Lower leg skin (tissue), 4 donors: ENCODE measurements around the gene DGLUCY. TPM values are rescaled to one million over a fixed set of nuclear protein-coding genes. Genes with fewer than 3 reads are reported as not detected.

Experiments
- DNase-seq, 2 donors: peaks; one replicate each; pipeline ENCODE4 v3.0.0-alpha.2; 2019; ENCODE audit warnings: low spot score in 2 of 2
- H3K4me3 ChIP-seq: fragments of 200-600 bp; sonication (generic); 2 replicates; pipeline ENCODE4 v1.5.1; 2017; ENCODE audit warnings: mild to moderate bottlenecking, low read depth; ENCODE audit not compliant: poor library complexity, severe bottlenecking
- CTCF ChIP-seq, 3 donors: fragments of 450-650 bp; IDR thresholded peaks; one replicate each; pipeline ENCODE4 v1.5.1; 2016; ENCODE audit warnings: antibody characterized with exemption in 3 of 3, mild to moderate bottlenecking in 3 of 3, moderate library complexity in 2 of 3
- POLR2A ChIP-seq, 2 donors: fragments of 450-650 bp; IDR thresholded peaks; one replicate each; pipeline ENCODE4 v1.6.1; 2016 to 2017; ENCODE audit warnings: antibody characterized with exemption in 2 of 2, mild to moderate bottlenecking in 1 of 2, moderate library complexity in 1 of 2
- WGBS, 2 donors: methylation state at CpG; one replicate each; pipeline ENCODE4 v1.1.5; 2018; 5-methylcytosine and 5-hydroxymethylcytosine counted together
- intact Hi-C: fragments of 100-400 bp; cut with DNase I; formaldehyde crosslinking; loops from one replicate; pipeline ENCODE4 v1.15.0; 2023; ENCODE audit warnings: low total_unique reads
- total RNA-seq, 4 donors: library from RNA; depleted of rRNA; stranded (reverse); fragments of >200 nt; gene quantifications; one replicate each; pipeline ENCODE4 v1.1.0, GENCODE V29; 2016

The DGLUCY gene
- total RNA-seq, 4 donors from 2014 or later: 27.8 to 65.0 (median 61.3) TPM

- no peak for DNase-seq
- TF ChIP-seq POLR2A (IDR thresholded peaks at IDR 0.05) (no peak), CTCF (IDR thresholded peaks at IDR 0.05) (no peak)
- intact Hi-C loops: no loop called here
- no peak overlapping the region for H3K4me3 ChIP-seq
- 91 to 97% methylated on average over 7 of the region's 7 CpGs for WGBS, 2 donors
Observed at GRCh38 chr14:91135039-91135438, 21.2 kb downstream of the DGLUCY start.

DNA sequence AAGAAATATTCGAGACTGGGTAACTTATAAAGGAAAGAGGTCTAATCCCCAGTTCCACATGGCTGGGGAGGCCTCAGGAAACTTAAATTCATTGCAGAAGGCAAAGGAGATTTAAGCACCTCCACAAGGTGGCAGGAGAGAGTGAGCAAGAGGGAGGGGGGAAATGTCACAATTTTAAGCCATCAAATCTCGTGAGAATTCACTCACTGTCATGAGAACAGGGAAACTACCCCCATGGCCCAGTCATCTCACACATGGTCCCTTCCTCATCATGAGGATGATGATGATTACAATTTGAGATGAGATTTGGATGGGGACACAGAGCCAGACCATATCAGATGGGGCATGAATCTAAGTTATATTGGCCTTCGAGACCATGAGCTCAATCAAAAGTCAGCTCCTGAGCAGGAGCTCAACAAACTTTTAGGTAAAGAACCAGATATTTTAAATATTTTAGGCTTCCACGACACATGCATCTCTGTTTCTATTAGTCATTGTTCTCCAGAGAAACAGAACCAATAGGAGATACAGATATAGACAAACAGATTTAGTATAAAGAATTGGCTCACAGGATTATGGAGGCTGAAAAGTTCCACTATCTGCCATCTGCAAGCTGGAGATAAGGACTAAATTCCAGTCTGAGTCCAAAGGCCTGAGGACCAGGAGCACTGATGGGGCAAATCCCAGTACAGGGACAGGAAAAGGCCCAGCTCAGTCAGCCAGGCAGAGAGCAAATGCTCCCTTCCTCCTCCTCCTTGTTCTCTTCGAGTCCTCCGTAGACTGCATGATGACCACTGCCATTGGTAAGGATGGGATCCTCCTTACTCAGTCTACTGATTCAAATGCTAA lies 24.9 kb downstream of the DGLUCY start:
- intact Hi-C loops: no loop called here
- WGBS, 2 donors: 86 to 87% methylated on average over 6 of the region's 6 CpGs
- no peak for DNase-seq

GRCh38 chr14:91139776-91140175 lies 25.9 kb downstream of the DGLUCY start:
- intact Hi-C loops: no loop called here
- H3K4me3 ChIP-seq: no peak overlapping the region
- no peak for DNase-seq
- no peak for TF ChIP-seq POLR2A (IDR thresholded peaks at IDR 0.05)
- TF ChIP-seq CTCF (IDR thresholded peaks at IDR 0.05): no peak

More for the DNA sequence above, 24.9 kb downstream of the DGLUCY start:
- no peak for TF ChIP-seq CTCF (IDR thresholded peaks at IDR 0.05)
- TF ChIP-seq POLR2A (IDR thresholded peaks at IDR 0.05): no peak
- H3K4me3 ChIP-seq: no peak overlapping the region

GRCh38 chr14:91140672-91141071 lies 26.8 kb downstream of the DGLUCY start:
- no peak for TF ChIP-seq CTCF (IDR thresholded peaks at IDR 0.05)
- TF ChIP-seq POLR2A (IDR thresholded peaks at IDR 0.05): no peak
- WGBS, 2 donors: 97 to 98% methylated on average over 3 of the region's 3 CpGs
- DNase-seq: no peak
- no peak overlapping the region for H3K4me3 ChIP-seq
- intact Hi-C loops: no loop called here

- 79 to 83% methylated on average over 1 of the region's 1 CpG for WGBS, 2 donors
Observed at GRCh38 chr14:91142214-91142668, 28.4 kb downstream of the DGLUCY start.

More at GRCh38 chr14:91142214-91142668, 28.4 kb downstream of the DGLUCY start:
- TF ChIP-seq POLR2A (IDR thresholded peaks at IDR 0.05) (no peak), CTCF (IDR thresholded peaks at IDR 0.05) (no peak)
- no peak for DNase-seq
- intact Hi-C loops: no loop called here
- H3K4me3 ChIP-seq: no peak overlapping the region
